Skeletal muscle tissue (tissue), 4 donors: Measurements from ENCODE around the gene MYLK3. TPM values are rescaled to one million over a fixed set of nuclear protein-coding genes. Genes with fewer than 3 reads are reported as not detected.

ENCODE experiments used
- H3K27ac ChIP-seq: one replicate; pipeline ENCODE4 v1.7.0; 2013; ENCODE audit warnings: mild to moderate bottlenecking, low read depth, low read length, inconsistent platforms
- H3K27me3 ChIP-seq, 3 donors: one replicate each; pipeline ENCODE4 v1.7.0; 2013; ENCODE audit warnings: low read length in 3 of 3; ENCODE audit not compliant: control insufficient read depth in 3 of 3, insufficient read depth in 3 of 3
- H3K36me3 ChIP-seq, 3 donors: one replicate each; pipeline ENCODE4 v1.7.0; 2013; ENCODE audit warnings: low read length in 3 of 3; ENCODE audit not compliant: control insufficient read depth in 3 of 3, insufficient read depth in 3 of 3
- H3K4me1 ChIP-seq, 3 donors: one replicate each; pipeline ENCODE4 v1.7.0; 2013; ENCODE audit warnings: low read length in 3 of 3, mild to moderate bottlenecking in 3 of 3; ENCODE audit not compliant: control insufficient read depth in 3 of 3, insufficient read depth in 3 of 3
- H3K4me3 ChIP-seq, 3 donors: one replicate each; pipeline ENCODE4 v1.7.0; 2013; ENCODE audit warnings: low read length in 3 of 3
- H3K9ac ChIP-seq, 3 donors: one replicate each; pipeline ENCODE4 v1.7.0; 2013; ENCODE audit warnings: low read length in 3 of 3, mild to moderate bottlenecking in 3 of 3, moderate library complexity in 2 of 3, low read depth in 1 of 3
- H3K9me3 ChIP-seq, 3 donors: one replicate each; pipeline ENCODE4 v1.7.0; 2013; ENCODE audit warnings: low read length in 3 of 3; ENCODE audit not compliant: control insufficient read depth in 3 of 3
- total RNA-seq: library from RNA; depleted of rRNA; stranded (reverse); fragments of >200 nt; gene quantifications from one replicate; pipeline ENCODE4 v1.2.3, GENCODE V29; 2014
- donor health status: Osteomylitis.

MYLK3 gene
- total RNA-seq, 1 donor from 2014 or later, result 13.6 TPM

DNA sequence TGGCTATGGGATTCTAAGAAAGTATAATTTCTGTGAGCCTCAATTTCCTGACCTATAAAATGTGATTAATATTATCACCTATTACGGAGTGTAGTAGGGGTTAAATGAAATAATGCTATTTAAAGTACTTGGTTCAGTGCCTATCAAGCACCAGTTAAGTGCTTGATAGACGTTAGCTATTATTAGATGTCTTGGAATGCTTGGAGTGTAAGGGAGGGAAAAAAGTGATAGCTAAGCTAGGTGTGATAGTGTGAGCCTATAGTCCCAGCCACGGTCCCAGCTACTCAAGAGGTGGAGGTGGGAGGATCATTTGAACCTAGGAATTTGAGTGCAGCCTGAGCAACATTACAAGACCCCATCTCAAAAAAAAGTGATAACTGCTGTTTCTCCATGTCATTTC lies 51.2 kb downstream of the MYLK3 start:
- no peak overlapping the region for H3K27ac ChIP-seq
- H3K36me3 ChIP-seq, result no peaks in the 10 kb centered on the region
- H3K9me3 ChIP-seq, result no peaks in the 10 kb centered on the region
- H3K4me3 ChIP-seq, result no peak overlapping the region
- H3K9ac ChIP-seq, result no peak overlapping the region
- no peaks in the 10 kb centered on the region for H3K27me3 ChIP-seq
- no peaks in the 10 kb centered on the region for H3K4me1 ChIP-seq

DNA sequence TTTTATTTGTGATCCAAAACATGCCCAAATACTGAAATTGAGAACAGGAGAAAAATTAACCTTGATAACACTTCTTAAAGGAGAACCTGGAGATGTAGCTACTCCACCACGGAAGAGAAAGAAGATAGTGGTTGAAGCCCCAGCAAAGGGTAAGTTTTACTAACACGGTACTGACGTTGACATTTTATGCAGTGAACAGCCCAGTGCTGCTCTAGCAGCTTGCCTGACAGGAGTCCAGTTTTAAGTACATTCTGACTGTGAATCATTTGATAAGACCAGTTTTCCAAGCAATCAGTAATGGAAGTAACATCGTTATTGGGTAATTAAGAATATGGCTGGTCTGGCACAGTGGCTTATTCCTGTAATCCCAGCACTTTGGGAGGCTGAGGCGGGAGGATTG lies 52.2 kb downstream of the MYLK3 start:
- H3K4me3 ChIP-seq, result no peak overlapping the region
- no peak overlapping the region for H3K9ac ChIP-seq
- no peak overlapping the region for H3K27ac ChIP-seq
- no peaks in the 10 kb centered on the region for H3K27me3 ChIP-seq
- no peaks in the 10 kb centered on the region for H3K36me3 ChIP-seq
- no peaks in the 10 kb centered on the region for H3K9me3 ChIP-seq
- H3K4me1 ChIP-seq, result peaks cover 0 to under 1% (median under 1%) of the 10 kb centered on the region in 3 donors

DNA sequence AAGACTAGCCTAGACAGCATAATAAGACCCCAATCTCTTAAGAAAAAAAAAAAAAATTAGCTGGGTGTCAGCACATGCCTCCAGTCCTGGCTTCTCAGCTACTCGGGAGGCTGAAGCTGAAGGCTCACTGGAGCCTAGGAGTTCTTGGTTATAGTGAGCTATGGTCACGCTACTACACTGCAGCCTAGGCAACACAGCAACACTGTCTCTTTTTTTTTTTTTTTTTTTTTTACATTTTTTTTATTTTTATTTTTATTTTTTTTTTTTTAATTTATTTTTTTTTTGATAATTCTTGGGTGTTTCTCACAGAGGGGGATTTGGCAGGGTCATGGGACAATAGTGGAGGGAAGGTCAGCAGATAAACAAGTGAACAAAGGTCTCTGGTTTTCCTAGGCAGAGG lies 54.5 kb downstream of the MYLK3 start:
- H3K36me3 ChIP-seq, result no peaks in the 10 kb centered on the region
- no peak overlapping the region for H3K27ac ChIP-seq
- no peak overlapping the region for H3K4me3 ChIP-seq

DNA sequence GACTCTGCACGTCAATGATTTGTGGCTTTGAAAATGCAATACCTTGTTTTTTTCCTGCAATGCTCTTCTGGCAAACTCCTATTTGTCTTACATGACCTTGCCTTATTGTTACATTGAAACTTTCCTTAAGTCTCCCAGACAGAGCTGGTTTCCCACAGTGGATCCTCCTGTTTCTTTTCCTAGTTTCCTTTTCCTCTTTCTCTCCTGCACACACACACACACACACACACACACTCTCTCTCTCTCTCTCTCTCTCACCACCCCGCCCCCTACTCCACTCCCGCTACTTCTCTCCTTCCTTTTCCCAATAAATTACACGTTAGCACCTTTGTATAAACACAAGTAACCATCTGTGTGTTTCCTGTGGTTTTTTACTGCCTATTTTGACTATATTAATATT lies 56.4 kb downstream of the MYLK3 start:
- no peaks in the 10 kb centered on the region for H3K36me3 ChIP-seq
- no peak overlapping the region for H3K4me3 ChIP-seq
- H3K9me3 ChIP-seq, result no peaks in the 10 kb centered on the region
- H3K4me1 ChIP-seq, result peaks cover 23 to 30% (median 26%) of the 10 kb centered on the region in 3 donors
- no peak overlapping the region for H3K9ac ChIP-seq
- H3K27ac ChIP-seq, result no peak overlapping the region
- H3K27me3 ChIP-seq, result no peaks in the 10 kb centered on the region

More for the DNA sequence above, 54.5 kb downstream of the MYLK3 start:
- H3K4me1 ChIP-seq, result peaks cover 11 to 13% (median 12%) of the 10 kb centered on the region in 3 donors
- H3K9me3 ChIP-seq, result no peaks in the 10 kb centered on the region
- H3K27me3 ChIP-seq, result no peaks in the 10 kb centered on the region
- H3K9ac ChIP-seq, result no peak overlapping the region

DNA sequence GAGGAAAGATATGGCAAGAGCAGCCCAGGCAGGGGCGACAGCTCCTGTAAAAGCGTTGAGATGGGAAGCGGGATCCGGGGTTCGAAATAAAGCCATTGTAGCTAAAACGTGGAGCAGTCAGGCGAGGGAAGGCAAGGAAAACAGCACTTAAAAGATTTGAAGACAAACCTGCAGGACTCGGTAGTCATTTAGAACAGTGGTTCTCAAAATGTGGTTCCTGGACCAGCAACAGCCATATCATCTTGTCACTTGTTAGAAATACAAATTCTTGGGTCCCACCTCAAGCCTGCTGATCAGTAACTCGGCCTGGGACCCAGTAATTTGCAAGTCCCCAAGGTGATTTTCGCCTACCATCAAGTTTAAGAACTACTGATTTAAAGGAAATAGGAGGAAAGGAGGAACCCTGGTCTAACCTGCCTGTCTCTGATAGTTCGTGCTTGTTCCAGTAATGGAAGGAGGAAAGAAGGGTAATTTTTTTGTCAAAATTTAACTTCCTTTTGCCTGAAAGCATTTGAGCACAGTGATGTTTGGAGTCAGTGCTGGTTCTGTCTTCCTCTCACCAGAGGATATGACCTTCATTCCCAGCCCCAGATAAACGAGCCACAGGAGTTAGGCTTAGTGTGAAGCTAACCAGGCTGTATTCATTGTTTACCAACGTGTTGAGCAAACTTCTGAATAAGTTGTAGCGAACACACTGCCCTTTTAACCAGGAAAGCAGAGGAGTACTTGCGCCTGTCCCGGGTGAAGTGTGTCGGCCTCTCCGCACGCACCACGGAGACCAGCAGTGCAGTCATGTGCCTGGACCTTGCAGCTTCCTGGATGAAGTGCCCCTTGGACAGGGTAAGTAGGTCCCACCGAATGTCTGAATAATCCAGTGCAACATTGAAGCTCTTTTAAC lies 57.6 kb downstream of the MYLK3 start:
- Histone ChIP-seq H3K27me3 (no peaks in the 10 kb centered on the region), H3K27ac (peak overlapping the region; percentile 90), H3K4me3 (peak overlapping the region; percentile 94 to 100 (median 99)), H3K9me3 (no peaks in the 10 kb centered on the region), H3K9ac (peak overlapping the region; percentile 71 to 93 (median 83)), H3K4me1 (peaks cover 23 to 35% (median 28%) of the 10 kb centered on the region in 3 donors), H3K36me3 (no peaks in the 10 kb centered on the region)

DNA sequence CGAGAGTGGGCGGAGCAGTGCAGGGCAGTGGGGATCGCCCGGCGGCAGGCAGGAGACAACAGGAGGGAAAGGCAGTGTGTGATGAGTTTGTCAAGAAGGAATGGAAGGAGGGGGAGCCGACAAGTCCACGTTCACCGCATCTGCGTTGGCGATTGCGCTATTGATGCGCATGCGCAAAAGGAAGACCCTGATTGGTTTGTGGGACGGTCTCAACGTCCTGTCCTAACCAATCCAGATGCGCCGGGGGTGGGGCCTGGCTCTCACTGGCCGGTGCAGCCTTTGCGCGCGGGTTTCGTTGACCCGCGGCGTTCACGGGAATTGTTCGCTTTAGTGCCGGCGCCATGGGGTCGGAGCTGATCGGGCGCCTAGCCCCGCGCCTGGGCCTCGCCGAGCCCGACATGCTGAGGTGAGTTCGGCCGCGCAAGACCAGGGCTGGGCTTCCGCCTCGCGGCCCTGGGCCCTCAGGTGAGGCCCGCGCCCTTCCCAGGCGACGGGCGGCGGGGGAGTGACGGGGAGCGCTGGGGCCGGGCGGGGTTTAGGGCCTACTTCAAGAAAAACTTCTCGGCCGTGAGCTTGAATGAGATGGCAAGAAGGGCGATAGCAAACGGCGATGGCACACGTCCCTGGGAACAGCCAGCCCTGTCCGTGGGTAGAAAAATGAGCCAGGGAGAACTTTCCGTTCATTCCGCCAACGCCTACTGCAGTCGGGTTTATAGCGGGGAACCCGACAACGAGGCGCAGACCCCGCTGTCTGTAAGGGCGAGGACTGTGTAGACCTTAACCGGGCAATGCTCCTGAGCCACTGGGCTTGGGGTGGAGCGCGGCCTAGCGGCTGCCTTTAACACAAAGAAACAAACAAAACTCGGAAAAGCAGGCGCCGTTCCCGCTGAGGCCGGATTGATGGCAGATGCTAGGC lies 58.5 kb downstream of the MYLK3 start, which contains the start of gene ORC6:
TSS of gene ORC6 (plus strand) at position 295 of the 916 bp plus-strand sequence. CDS start at position 342, 47 bp downstream.
- Histone ChIP-seq H3K27ac (peak within 1 kb of the TSS; percentile 90), H3K9me3 (no peaks in the 10 kb centered on the region), H3K9ac (peak within 1 kb of the TSS; percentile 83 to 96 (median 93)), H3K36me3 (no peaks in the 10 kb centered on the region), H3K4me3 (peak within 1 kb of the TSS; percentile 94 to 100 (median 99)), H3K27me3 (no peaks in the 10 kb centered on the region), H3K4me1 (peaks cover 23 to 35% (median 28%) of the 10 kb centered on the region in 3 donors)

DNA sequence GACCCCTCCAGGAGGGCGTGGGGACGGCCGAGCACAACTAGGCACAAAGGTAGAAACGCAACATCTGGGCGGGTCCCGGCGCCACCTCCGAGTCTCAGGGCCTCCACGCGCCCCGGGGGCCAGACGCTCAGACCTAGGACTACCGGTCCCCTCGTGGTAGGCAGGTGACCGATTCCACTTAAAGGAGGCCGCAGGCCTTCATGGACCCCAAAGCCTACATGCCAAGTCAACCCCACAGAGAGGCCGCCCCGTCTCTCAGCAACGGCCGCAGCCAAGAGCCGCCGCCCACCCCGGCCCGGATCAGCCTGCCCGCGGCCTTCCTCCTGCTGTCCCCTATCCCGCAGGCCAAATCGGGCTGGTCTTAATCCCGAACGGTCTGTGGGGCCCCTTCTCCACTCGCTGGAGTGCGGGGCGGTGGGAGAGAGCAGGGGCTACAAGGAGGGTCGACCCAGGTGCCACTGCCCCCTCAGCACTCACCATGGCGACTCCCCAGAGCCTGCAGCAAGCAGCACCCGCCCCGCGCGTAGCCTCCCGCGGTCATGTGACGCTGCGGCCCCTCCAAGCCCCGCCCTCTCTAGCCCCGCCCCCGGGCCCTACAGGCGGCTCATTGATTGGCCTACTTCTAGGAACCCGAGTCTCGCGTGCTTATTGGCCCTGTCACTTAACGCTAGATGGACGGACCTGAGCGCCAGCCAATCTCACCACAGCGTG lies 59.3 kb downstream of the MYLK3 start, which contains the start of gene VPS35:
TSS of gene VPS35 (minus strand) at position 525 of the 711 bp plus-strand sequence. CDS start at position 480, 45 bp downstream.
- H3K4me1 ChIP-seq, result peaks cover 23 to 35% (median 28%) of the 10 kb centered on the region in 3 donors
- peak within 1 kb of the TSS; percentile 94 to 100 (median 99) for H3K4me3 ChIP-seq
- no peaks in the 10 kb centered on the region for H3K36me3 ChIP-seq
- peak within 1 kb of the TSS; percentile 90 for H3K27ac ChIP-seq
- no peaks in the 10 kb centered on the region for H3K27me3 ChIP-seq
- no peaks in the 10 kb centered on the region for H3K9me3 ChIP-seq
- peak within 1 kb of the TSS; percentile 83 to 96 (median 93) for H3K9ac ChIP-seq

DNA sequence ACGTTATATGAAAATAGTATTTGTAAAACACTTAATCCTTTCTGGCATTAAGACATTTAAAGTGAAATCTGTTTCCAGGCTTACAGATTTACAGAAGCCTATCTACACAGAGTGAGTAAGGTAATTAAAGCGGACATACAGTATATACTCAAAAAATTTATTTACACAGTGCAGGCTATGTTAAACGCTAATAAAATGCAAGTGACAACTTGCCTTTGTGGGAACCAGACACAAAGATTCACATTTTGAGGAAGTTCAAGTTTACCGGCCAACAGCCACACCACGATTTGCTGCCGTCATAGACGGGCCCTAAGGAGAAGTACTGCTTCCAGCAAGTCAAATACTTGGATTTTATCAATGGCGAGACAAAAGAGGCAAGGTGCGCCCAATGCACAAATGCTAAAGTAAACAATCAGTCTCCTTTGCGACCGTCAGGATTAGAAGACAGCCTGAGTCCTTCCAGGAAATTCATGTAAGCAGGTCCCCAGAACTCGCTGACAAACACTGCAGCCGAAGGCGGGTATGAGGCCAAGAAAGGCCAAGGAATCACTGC lies 60.0 kb downstream of the MYLK3 start:
- H3K9ac ChIP-seq, result peak overlapping the region; percentile 83 to 91 (median 86)
- H3K36me3 ChIP-seq, result no peaks in the 10 kb centered on the region
- H3K9me3 ChIP-seq, result no peaks in the 10 kb centered on the region
- H3K4me1 ChIP-seq, result peaks cover 23 to 35% (median 28%) of the 10 kb centered on the region in 3 donors
- H3K27ac ChIP-seq, result peak overlapping the region; percentile 90
- no peaks in the 10 kb centered on the region for H3K27me3 ChIP-seq
- peak overlapping the region; percentile 94 to 100 (median 99) for H3K4me3 ChIP-seq

DNA sequence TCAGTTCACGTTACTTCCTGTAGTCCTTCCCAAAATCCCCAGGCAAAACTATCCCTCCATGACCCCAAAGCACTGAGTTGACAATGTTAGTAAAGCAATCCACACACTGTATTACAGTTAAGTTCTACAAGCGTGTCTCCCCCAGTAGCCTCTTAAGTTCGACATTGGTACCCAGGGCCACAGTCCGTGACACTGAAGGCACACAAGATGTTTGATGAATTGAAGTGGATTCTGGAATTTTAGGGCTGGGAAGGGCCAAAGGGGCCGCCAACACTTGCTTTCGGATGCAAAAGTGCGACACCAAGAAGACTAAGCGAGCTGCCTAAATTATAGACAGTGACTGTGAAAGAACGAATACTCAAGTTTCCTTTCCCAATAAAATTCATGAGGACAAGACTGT lies 60.7 kb downstream of the MYLK3 start:
- H3K27ac ChIP-seq, result no peak overlapping the region
- H3K27me3 ChIP-seq, result no peaks in the 10 kb centered on the region
- H3K9ac ChIP-seq, result peak overlapping the region; percentile 83 to 91 (median 86)
- peak overlapping the region; percentile 94 to 100 (median 99) for H3K4me3 ChIP-seq
- peaks cover 23 to 35% (median 28%) of the 10 kb centered on the region in 3 donors for H3K4me1 ChIP-seq
- no peaks in the 10 kb centered on the region for H3K36me3 ChIP-seq
- no peaks in the 10 kb centered on the region for H3K9me3 ChIP-seq
